Measurements from ENCODE around the gene WNT3. TPM values are rescaled to one million over a fixed set of nuclear protein-coding genes. Genes with fewer than 3 reads are reported as not detected.

Gene WNT3
- total RNA-seq, 1 experiment from 2014 or later = 6.1 TPM

DNA sequence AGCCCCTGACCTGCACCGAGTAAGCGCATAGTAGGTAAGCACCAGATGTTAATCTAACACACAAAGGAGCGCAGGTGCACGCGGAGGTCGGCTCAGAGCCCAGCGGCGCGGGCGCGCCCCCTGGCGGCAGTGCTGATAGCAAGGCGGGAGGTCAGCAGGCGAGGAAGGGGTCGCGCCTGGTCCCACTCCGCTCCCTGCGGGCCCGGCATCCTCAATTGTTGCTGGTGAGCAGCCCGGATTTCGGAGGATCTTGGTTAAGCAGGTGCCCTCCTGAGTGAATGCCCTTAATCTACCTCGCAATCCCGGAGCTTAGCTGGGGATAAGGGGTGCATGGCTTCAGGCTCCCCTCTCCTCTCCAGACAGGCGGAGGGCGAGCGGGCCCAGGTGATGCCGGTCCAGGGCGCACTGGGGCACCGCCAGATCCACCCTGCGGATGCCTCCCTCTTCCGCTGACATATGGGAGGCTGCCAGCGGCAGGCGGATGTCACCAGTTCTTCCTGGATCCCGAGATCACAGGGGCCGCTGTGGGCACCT is 4.0 kb upstream of the WNT3 start:
- intact Hi-C loops (cut with micrococcal nuclease; ENCODE audit: unreplicated experiment) = no loop called here
- Mint-ChIP-seq H3K4me1 (ENCODE audit: low read depth, unreplicated experiment) (peaks cover 6% of the 10 kb centered on the region), H3K9me3 (ENCODE audit: low read depth, unreplicated experiment) (no peaks in the 10 kb centered on the region), H3K27me3 (ENCODE audit: unreplicated experiment) (peaks cover 88% of the 10 kb centered on the region), H3K27ac (ENCODE audit: unreplicated experiment) (no peak overlapping the region), H3K36me3 (ENCODE audit: insufficient read depth, unreplicated experiment) (no peaks in the 10 kb centered on the region), H3K4me3 (ENCODE audit: low read depth, unreplicated experiment) (peak overlapping the region; percentile 45)
- no TSS peak for BruUV-seq (replicated peaks)
- TF ChIP-seq, protein P1, sequence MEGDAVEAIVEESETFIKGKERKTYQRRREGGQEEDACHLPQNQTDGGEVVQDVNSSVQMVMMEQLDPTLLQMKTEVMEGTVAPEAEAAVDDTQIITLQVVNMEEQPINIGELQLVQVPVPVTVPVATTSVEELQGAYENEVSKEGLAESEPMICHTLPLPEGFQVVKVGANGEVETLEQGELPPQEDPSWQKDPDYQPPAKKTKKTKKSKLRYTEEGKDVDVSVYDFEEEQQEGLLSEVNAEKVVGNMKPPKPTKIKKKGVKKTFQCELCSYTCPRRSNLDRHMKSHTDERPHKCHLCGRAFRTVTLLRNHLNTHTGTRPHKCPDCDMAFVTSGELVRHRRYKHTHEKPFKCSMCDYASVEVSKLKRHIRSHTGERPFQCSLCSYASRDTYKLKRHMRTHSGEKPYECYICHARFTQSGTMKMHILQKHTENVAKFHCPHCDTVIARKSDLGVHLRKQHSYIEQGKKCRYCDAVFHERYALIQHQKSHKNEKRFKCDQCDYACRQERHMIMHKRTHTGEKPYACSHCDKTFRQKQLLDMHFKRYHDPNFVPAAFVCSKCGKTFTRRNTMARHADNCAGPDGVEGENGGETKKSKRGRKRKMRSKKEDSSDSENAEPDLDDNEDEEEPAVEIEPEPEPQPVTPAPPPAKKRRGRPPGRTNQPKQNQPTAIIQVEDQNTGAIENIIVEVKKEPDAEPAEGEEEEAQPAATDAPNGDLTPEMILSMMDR (IDR thresholded peaks at IDR 0.05; ENCODE audit: unreplicated experiment) = peak; percentile 100
- CTCF ChIA-PET = interaction anchor here (1.0 to 1.6 kb wide), 4 partner anchors 10 to 55 kb away, joined by 3 to 6 read pairs (median 3); no protein-coding TSS in a partner anchor
- DNase-seq = peak; percentile 87

DNA sequence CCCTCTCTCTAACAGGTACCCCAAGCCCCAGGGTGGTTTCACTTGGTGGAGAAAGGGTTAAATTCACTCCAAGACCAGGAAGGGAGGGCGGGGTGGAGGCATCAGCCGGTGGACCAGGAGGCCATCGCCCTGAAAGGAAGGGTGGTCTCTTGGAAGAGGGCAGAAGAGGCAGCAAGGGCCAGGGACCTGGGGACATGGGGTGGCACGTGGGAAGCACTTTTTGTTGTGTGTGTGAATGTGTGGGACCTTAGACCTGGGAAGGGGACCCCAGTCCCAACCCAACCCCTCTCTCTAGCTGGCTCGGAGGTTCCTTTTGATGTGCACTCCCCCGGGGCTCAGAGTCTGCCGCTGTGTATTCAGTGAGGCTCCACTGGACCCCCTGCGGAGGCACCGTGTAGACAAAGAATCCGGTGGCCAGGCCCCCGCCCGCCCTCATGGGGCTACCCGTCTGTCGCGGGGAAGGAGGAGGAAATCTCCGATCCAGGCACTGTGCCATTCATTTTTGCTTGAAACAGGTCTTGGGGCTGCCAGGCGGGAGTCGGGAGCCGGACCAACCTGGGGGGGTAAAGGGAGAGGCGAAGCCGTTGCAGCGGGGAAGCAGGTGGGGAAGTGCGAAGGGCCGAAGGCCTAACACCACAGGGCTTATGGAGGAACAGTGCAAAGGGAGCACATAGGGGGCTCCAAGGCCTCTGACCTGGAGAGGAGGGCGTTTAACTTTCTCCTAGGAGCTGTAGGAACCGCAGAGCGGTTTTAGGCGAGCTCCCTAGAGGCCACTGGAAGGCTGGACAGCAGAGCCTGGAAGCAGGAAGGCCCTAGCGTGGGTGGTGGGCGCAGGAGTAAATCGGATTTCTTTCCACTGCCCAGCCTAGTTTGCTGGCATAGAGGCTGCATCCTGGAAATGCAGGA is 3.2 kb upstream of the WNT3 start:
- DNase-seq = no peak
- intact Hi-C loops (cut with micrococcal nuclease; ENCODE audit: unreplicated experiment) = no loop called here
- CTCF ChIA-PET = interaction anchor here (1.2 to 1.6 kb wide), 2 partner anchors 11 to 14 kb away, joined by 3 to 6 read pairs; no protein-coding TSS in a partner anchor
- Mint-ChIP-seq H3K4me1 (ENCODE audit: low read depth, unreplicated experiment) (peaks cover 6% of the 10 kb centered on the region), H3K9me3 (ENCODE audit: low read depth, unreplicated experiment) (no peaks in the 10 kb centered on the region), H3K27ac (ENCODE audit: unreplicated experiment) (no peak overlapping the region), H3K36me3 (ENCODE audit: insufficient read depth, unreplicated experiment) (no peaks in the 10 kb centered on the region), H3K27me3 (ENCODE audit: unreplicated experiment) (peaks cover 88% of the 10 kb centered on the region), H3K4me3 (ENCODE audit: low read depth, unreplicated experiment) (peak overlapping the region; percentile 45)
- TF ChIP-seq, protein P1 (IDR thresholded peaks at IDR 0.05; ENCODE audit: unreplicated experiment) = no peak
- BruUV-seq (replicated peaks) = no TSS peak

DNA sequence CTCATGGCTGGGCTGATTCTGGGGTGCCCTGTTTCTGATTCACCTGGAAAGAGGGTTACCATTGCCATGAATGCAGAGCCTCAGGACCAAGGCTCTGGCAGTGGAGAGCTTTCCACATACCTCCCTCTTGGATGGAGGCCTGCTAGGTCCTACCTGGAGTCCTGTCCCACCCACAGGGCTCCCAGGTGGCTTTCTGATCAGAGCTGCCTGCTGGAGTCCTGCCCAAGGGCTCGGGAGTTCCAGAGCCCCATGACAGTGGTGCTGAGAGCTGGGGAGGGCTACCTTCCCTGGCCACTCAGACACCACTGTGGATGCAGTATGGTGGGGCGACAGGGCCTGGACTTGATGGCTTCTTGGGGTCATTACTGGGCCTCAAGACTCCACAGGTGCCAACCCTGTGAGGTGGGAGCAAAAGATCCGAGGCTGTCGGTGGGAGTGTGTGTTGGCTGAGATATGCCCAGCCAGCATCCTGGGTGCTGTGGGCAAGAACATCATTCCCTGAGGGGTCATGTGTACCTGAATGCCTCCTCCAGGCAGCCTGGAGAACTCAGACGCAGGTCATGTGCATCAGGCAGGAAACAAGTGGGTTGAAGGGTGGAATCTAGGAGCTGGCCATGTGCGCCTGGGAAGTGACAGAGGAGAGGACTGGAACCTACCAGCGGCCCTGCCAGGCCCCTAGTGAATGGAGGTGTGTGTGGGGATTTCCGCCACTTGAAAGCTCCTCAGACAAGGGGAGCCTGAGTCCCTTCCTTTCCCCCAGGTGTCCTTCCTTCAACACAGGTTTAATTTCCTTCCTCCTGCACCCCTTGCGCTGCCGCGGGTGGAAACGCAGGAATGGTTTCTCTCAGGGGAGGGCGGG is 2.3 kb upstream of the WNT3 start:
- H3K4me1 Mint-ChIP-seq (ENCODE audit: low read depth, unreplicated experiment) = peaks cover 6% of the 10 kb centered on the region
- TF ChIP-seq, protein P1 (IDR thresholded peaks at IDR 0.05; ENCODE audit: unreplicated experiment) = no peak
- H3K9me3 Mint-ChIP-seq (ENCODE audit: low read depth, unreplicated experiment) = no peaks in the 10 kb centered on the region
- H3K27ac Mint-ChIP-seq (ENCODE audit: unreplicated experiment) = no peak overlapping the region
- no peak overlapping the region for H3K4me3 Mint-ChIP-seq (ENCODE audit: low read depth, unreplicated experiment)
- DNase-seq = no peak
- H3K36me3 Mint-ChIP-seq (ENCODE audit: insufficient read depth, unreplicated experiment) = no peaks in the 10 kb centered on the region
- intact Hi-C loops (cut with micrococcal nuclease; ENCODE audit: unreplicated experiment) = no loop called here
- no TSS peak for BruUV-seq (replicated peaks)
- CTCF ChIA-PET = interaction anchor here (1.2 to 1.6 kb wide), 2 partner anchors 12 to 15 kb away, joined by 3 to 6 read pairs; no protein-coding TSS in a partner anchor
- H3K27me3 Mint-ChIP-seq (ENCODE audit: unreplicated experiment) = peaks cover 88% of the 10 kb centered on the region

DNA sequence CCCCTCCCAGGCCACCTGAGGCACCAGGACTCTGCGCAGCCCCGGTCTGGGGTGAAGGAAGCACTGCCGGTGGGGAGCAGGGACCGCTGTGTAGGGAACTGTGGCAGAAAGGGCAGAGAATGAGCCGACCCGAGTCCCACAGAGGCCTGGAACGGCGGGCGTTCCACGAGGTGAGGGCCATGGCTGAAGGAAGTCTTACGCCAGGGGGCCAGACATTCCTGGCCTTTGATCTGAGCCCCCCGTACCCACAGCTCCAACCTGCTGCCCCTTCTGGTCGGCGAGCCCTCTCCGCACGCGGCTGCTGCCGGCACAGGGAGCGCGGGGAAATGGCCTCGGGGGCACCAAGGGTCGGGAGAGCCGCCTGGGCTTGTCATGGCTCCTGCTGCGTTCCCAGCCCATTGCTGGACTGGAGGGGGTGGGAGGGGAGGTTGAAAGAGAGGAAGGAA is 1.4 kb upstream of the WNT3 start:
- BruUV-seq (replicated peaks) = no TSS peak
- no peak overlapping the region for H3K4me3 Mint-ChIP-seq (ENCODE audit: low read depth, unreplicated experiment)
- no peaks in the 10 kb centered on the region for H3K36me3 Mint-ChIP-seq (ENCODE audit: insufficient read depth, unreplicated experiment)
- no peak for DNase-seq
- H3K27ac Mint-ChIP-seq (ENCODE audit: unreplicated experiment) = no peak overlapping the region
- peaks cover 6% of the 10 kb centered on the region for H3K4me1 Mint-ChIP-seq (ENCODE audit: low read depth, unreplicated experiment)
- CTCF ChIA-PET = interaction anchor here (0.6 kb wide), 1 partner anchor 9 kb away, joined by 3 read pairs; no protein-coding TSS in a partner anchor
- H3K27me3 Mint-ChIP-seq (ENCODE audit: unreplicated experiment) = peaks cover 85% of the 10 kb centered on the region
- intact Hi-C loops (cut with micrococcal nuclease; ENCODE audit: unreplicated experiment) = loop anchor here (10.0 kb wide), 1 partner anchor 75 kb away; no protein-coding TSS in a partner anchor
- H3K9me3 Mint-ChIP-seq (ENCODE audit: low read depth, unreplicated experiment) = no peaks in the 10 kb centered on the region
- TF ChIP-seq, protein P1 (IDR thresholded peaks at IDR 0.05; ENCODE audit: unreplicated experiment) = no peak
